HEK293 (cell line): ENCODE data around the gene PARD3B.

Source experiments
- CTCF ChIA-PET: fragments of 350-600 bp; formaldehyde crosslinking; extraction: SDS; loops from one replicate; lab custom pipeline; 2021; ENCODE audit warnings: antibody characterized with exemption; lab: Yijun Ruan, JAX
- POLR2A ChIA-PET: fragments of 300-600 bp; formaldehyde crosslinking; extraction: SDS; loops from one replicate; lab custom pipeline; 2020; ENCODE audit warnings: antibody characterized with exemption, inconsistent platforms; lab: Yijun Ruan, JAX
- H3K27ac ChIP-seq: fragments of 200-500 bp; sonication (Bioruptor generic); 2 replicates; pipeline ENCODE4 v1.5.1; 2014; ENCODE audit warnings: low read depth, low read length, control low read depth, inconsistent platforms; ENCODE audit errors: extremely low read depth
- H3K36me3 ChIP-seq, 2 experiments: fragments of 200-500 bp in 1 of 2; sonication (Bioruptor generic) in 1 of 2; 1 replicate in 1 of 2; 2 replicates in 1 of 2; pipeline ENCODE4 v1.5.1; 2014 to 2017; ENCODE audit warnings: inconsistent platforms in 2 of 2, low read length in 2 of 2; ENCODE audit not compliant: control insufficient read depth in 2 of 2, insufficient read depth in 1 of 2
- H3K4me1 ChIP-seq: fragments of 200-500 bp; sonication (Bioruptor generic); 2 replicates; pipeline ENCODE4 v1.5.1; 2014; ENCODE audit warnings: mild to moderate bottlenecking, low read length, inconsistent platforms; ENCODE audit not compliant: control insufficient read depth, insufficient read depth
- H3K4me3 ChIP-seq: 2 replicates; pipeline ENCODE4 v1.5.1; 2011; ENCODE audit warnings: low read depth, mild to moderate bottlenecking, control low read depth, low read length, moderate library complexity
- H3K9me3 ChIP-seq: fragments of 200-500 bp; sonication (Bioruptor generic); 2 replicates; pipeline ENCODE4 v1.5.1; 2014; ENCODE audit warnings: low read depth, low read length, inconsistent platforms; ENCODE audit not compliant: control insufficient read depth, insufficient read depth
- HOXC10 ChIP-seq: sonication (generic); formaldehyde crosslinking; IDR thresholded peaks from 2 replicates; pipeline ENCODE4 v1.8.1; 2023; ENCODE audit warnings: mild to moderate bottlenecking, missing genetic modification reagents
- KLF10 ChIP-seq: fragments of 450-650 bp; IDR thresholded peaks from 2 replicates; pipeline ENCODE4 v1.5.1; 2018; ENCODE audit warnings: missing biosample characterization, mild to moderate bottlenecking, missing genetic modification characterization
- OVOL3 ChIP-seq: fragments of 450-650 bp; formaldehyde crosslinking; IDR thresholded peaks from 2 replicates; pipeline ENCODE4 v1.5.1; 2016; ENCODE audit warnings: missing biosample characterization, missing genetic modification characterization
- REPIN1 ChIP-seq: fragments of 450-650 bp; formaldehyde crosslinking; IDR thresholded peaks from 2 replicates; pipeline ENCODE4 v1.5.1; 2017; ENCODE audit warnings: missing biosample characterization, missing genetic modification characterization, low read depth
- YY2 ChIP-seq: fragments of 450-650 bp; formaldehyde crosslinking; IDR thresholded peaks from 2 replicates; pipeline ENCODE4 v1.5.1; 2016; ENCODE audit warnings: missing biosample characterization, missing genetic modification characterization
- ZBTB20 ChIP-seq: fragments of 450-650 bp; formaldehyde crosslinking; IDR thresholded peaks from 2 replicates; pipeline ENCODE4 v1.5.1; 2016; ENCODE audit warnings: missing biosample characterization, missing genetic modification characterization
- ZBTB6 ChIP-seq: fragments of 450-650 bp; formaldehyde crosslinking; IDR thresholded peaks from 2 replicates; pipeline ENCODE4 v1.5.1; 2017; ENCODE audit warnings: missing biosample characterization, missing genetic modification characterization
- ZFP37 ChIP-seq: fragments of 450-650 bp; formaldehyde crosslinking; IDR thresholded peaks from 2 replicates; pipeline ENCODE4 v1.5.1; 2016; ENCODE audit warnings: missing biosample characterization, missing genetic modification characterization
- ZNF157 ChIP-seq: fragments of 450-650 bp; formaldehyde crosslinking; IDR thresholded peaks from 2 replicates; pipeline ENCODE4 v1.5.1; 2016; ENCODE audit warnings: missing biosample characterization, missing genetic modification characterization
- ZNF18 ChIP-seq: fragments of 450-650 bp; formaldehyde crosslinking; IDR thresholded peaks from 2 replicates; pipeline ENCODE4 v1.5.1; 2016; ENCODE audit warnings: missing biosample characterization, missing genetic modification characterization
- ZNF341 ChIP-seq: fragments of 450-650 bp; formaldehyde crosslinking; IDR thresholded peaks from 2 replicates; pipeline ENCODE4; 2016; ENCODE audit warnings: low read depth, missing biosample characterization, missing genetic modification characterization
- ZNF354C ChIP-seq: fragments of 450-650 bp; formaldehyde crosslinking; IDR thresholded peaks from 2 replicates; pipeline ENCODE4 v1.5.1; 2016; ENCODE audit warnings: missing biosample characterization, missing genetic modification characterization, low read depth, borderline replicate concordance
- ZNF544 ChIP-seq: fragments of 450-650 bp; formaldehyde crosslinking; IDR thresholded peaks from 2 replicates; pipeline ENCODE4 v1.5.0; 2017; ENCODE audit warnings: missing biosample characterization, missing genetic modification characterization
- ZNF654 ChIP-seq: fragments of 450-650 bp; formaldehyde crosslinking; IDR thresholded peaks from 2 replicates; pipeline ENCODE4 v1.5.1; 2016; ENCODE audit warnings: low read depth, missing biosample characterization, missing genetic modification characterization
- TF ChIP-seq, protein P1 (sequence below): fragments of 450-650 bp; formaldehyde crosslinking; IDR thresholded peaks from 2 replicates; pipeline ENCODE4 v1.5.1; 2016; ENCODE audit warnings: missing biosample characterization, missing genetic modification characterization
- TF ChIP-seq, protein P2 (sequence below): fragments of 450-650 bp; IDR thresholded peaks from 2 replicates; pipeline ENCODE4 v1.5.1; 2018; ENCODE audit warnings: missing biosample characterization, mild to moderate bottlenecking, missing genetic modification characterization

The PARD3B gene

GRCh38 chr2:204505488-204505887 is 39.8 kb upstream of the PARD3B start (continued):
- no peak for TF ChIP-seq ZNF18 (tag by site-specific recombination)

DNA sequence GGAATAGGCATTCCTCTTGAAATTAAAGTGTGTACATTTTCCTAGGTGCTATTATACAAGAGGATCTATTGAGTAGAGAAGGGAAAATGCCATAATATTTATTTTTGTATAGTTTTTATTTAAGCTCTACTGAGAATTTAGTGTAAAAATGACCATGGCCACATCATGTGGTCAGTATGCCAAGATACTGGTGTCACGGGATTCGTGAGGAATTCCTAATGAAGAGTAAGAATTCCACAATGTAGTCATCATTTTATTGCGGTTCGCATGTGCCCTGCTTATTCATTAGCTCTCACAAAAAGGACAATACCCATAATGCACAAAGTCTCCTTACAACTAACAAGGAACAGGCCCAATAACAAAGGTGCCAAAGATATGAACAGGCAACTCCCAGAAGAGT is 39.3 kb upstream of the PARD3B start:
- no peaks in the 10 kb centered on the region for H3K36me3 ChIP-seq

DNA sequence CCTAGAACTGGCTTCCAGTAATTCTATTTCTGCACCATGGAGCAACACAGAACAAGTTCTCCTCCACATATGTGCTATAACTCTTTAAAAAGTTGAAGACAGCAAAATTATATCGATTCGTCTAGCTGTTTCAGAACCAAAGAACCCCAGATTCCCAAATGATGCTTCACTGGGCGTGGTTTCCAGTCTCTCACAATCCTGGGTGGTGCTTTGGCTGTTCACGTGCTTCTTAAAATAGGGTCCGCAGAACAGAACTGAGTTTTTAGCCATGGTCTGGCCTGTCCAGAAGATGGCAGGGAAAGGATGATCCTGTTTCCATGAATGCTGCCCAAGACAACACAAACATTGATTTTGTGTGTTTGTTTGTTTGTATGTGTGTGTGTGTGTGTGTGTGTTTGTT is 37.6 kb upstream of the PARD3B start:
- ChIA-PET CTCF (no interaction called here), POLR2A (no interaction called here)
- no peaks in the 10 kb centered on the region for H3K9me3 ChIP-seq
- H3K36me3 ChIP-seq = no peaks in the 10 kb centered on the region
- TF ChIP-seq ZNF654 (no peak), ZNF157 (tag by site-specific recombination) (no peak), ZFP37 (tag by site-specific recombination) (no peak), ZNF544 (tag by site-specific recombination) (no peak), OVOL3 (no peak), ZNF354C (tag by site-specific recombination) (no peak), ZNF341 (tag by site-specific recombination) (no peak), HOXC10 (no peak), ZBTB20 (tag by site-specific recombination) (no peak), YY2 (tag by site-specific recombination) (no peak), ZBTB6 (tag by site-specific recombination) (no peak), REPIN1 (tag by site-specific recombination) (no peak)
- TF ChIP-seq, protein P1, sequence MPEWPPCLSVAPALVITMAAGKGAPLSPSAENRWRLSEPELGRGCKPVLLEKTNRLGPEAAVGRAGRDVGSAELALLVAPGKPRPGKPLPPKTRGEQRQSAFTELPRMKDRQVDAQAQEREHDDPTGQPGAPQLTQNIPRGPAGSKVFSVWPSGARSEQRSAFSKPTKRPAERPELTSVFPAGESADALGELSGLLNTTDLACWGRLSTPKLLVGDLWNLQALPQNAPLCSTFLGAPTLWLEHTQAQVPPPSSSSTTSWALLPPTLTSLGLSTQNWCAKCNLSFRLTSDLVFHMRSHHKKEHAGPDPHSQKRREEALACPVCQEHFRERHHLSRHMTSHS (tag by site-specific recombination) = no peak
- TF ChIP-seq, protein P2, sequence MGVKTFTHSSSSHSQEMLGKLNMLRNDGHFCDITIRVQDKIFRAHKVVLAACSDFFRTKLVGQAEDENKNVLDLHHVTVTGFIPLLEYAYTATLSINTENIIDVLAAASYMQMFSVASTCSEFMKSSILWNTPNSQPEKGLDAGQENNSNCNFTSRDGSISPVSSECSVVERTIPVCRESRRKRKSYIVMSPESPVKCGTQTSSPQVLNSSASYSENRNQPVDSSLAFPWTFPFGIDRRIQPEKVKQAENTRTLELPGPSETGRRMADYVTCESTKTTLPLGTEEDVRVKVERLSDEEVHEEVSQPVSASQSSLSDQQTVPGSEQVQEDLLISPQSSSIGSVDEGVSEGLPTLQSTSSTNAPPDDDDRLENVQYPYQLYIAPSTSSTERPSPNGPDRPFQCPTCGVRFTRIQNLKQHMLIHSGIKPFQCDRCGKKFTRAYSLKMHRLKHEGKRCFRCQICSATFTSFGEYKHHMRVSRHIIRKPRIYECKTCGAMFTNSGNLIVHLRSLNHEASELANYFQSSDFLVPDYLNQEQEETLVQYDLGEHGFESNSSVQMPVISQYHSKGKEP (tag by site-specific recombination) = no peak
- no peak overlapping the region for H3K4me3 ChIP-seq
- H3K4me1 ChIP-seq = no peaks in the 10 kb centered on the region
- no peak overlapping the region for H3K27ac ChIP-seq

More for the DNA sequence above, 39.3 kb upstream of the PARD3B start:
- Histone ChIP-seq H3K9me3 (no peaks in the 10 kb centered on the region), H3K27ac (no peak overlapping the region), H3K4me3 (no peak overlapping the region), H3K4me1 (no peaks in the 10 kb centered on the region)
- ChIA-PET POLR2A (no interaction called here), CTCF (interaction anchor here (0.9 kb wide), 1 partner anchor 1139 kb away, joined by 3 read pairs; no protein-coding TSS in a partner anchor)
- no peak for TF ChIP-seq KLF10 (tag by site-specific recombination)
- TF ChIP-seq ZNF654 = no peak
- TF ChIP-seq, all 188 proteins: peak for 0
